Loucy (cell line): Measurements from ENCODE around the gene RANBP2.

ENCODE experiments used
- EZH2phosphoT487 ChIP-seq: fragments of 200-600 bp; IDR thresholded peaks from 2 replicates; pipeline ENCODE4 v1.6.1; 2018; ENCODE audit warnings: antibody characterized with exemption, mild to moderate bottlenecking, moderate library complexity, borderline replicate concordance
- TF ChIP-seq, protein P1 (sequence below): fragments of 200-600 bp; sonication (generic); conservative IDR thresholded peaks from 2 replicates; pipeline ENCODE4 v1.5.1; 2014; ENCODE audit warnings: mild to moderate bottlenecking, antibody characterized with exemption, low read length

DNA sequence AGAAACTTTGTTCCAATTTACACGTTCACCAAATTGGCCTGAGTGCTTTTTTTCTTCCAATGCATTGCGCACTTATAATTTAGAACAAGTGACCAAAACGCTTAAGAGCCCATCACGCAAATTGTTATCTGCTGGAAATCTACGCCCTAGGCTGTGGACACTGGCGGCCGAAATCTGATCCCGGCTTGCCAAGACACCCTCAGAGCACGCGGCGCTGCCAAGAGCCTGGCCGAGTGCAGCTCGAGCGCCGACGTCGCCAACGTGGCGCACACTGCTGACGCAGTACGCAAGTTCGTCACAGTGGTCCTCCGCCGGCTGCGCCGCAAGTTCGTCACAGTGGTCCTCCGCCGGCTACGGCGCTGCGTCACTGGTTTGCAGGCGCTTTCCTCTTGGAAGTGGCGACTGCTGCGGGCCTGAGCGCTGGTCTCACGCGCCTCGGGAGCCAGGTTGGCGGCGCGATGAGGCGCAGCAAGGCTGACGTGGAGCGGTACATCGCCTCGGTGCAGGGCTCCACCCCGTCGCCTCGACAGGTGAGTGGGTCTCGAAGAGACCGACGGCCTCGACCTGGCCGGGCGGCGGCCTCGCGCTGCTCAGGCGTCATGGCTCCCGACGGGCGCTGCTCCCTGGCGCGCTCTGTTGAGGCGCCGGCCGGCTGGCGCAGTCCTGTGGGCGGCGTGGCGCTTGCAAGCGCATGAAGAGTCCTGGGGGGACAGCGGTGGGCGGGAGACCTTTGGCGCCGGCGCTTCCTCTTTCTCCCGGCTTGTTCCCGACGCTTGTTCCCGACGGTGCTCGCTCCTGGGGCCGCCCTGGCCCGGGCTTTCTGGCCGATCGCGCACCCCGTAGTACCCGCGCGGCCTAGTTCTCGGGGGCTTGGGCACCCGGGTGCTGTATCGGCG lies at the start of gene RANBP2:
- TF ChIP-seq, protein P1, sequence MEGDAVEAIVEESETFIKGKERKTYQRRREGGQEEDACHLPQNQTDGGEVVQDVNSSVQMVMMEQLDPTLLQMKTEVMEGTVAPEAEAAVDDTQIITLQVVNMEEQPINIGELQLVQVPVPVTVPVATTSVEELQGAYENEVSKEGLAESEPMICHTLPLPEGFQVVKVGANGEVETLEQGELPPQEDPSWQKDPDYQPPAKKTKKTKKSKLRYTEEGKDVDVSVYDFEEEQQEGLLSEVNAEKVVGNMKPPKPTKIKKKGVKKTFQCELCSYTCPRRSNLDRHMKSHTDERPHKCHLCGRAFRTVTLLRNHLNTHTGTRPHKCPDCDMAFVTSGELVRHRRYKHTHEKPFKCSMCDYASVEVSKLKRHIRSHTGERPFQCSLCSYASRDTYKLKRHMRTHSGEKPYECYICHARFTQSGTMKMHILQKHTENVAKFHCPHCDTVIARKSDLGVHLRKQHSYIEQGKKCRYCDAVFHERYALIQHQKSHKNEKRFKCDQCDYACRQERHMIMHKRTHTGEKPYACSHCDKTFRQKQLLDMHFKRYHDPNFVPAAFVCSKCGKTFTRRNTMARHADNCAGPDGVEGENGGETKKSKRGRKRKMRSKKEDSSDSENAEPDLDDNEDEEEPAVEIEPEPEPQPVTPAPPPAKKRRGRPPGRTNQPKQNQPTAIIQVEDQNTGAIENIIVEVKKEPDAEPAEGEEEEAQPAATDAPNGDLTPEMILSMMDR: no peak
- no peak for TF ChIP-seq EZH2phosphoT487
